HG03103 (cell line): ENCODE measurements around the gene SLC13A4.
"Not testable (repeated sequence)": the region's sequence is repeated elsewhere in the genome, so short reads cannot be mapped to it uniquely, and the experiment has no call there.

Experiments used
- ATAC-seq: cut with Tn5 transposase; IDR thresholded peaks from one replicate; pipeline ENCODE4 v1.9.1; 2021; ENCODE audit warnings: low read depth; ENCODE audit not compliant: unreplicated experiment

The SLC13A4 gene

DNA sequence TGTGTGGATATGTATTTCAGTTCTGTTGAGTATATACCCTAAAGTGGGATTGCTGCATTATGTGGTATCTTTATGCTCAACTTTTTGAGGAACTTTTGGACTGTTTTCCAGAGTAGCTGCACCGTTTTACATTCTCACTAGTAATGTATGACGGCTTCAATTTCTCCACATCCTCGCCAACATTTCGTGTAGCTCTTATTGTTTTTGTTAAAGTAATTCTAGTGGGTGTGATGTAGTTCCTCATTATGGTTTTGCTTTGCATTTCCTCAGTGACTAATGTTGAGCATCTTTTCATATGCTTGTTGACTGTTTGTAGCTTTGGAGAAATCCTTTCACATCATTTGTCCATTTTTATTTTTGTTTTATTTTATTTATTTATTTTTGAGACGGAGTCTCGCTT, 61.1 kb downstream of the SLC13A4 start:
- ATAC-seq = no peak

DNA sequence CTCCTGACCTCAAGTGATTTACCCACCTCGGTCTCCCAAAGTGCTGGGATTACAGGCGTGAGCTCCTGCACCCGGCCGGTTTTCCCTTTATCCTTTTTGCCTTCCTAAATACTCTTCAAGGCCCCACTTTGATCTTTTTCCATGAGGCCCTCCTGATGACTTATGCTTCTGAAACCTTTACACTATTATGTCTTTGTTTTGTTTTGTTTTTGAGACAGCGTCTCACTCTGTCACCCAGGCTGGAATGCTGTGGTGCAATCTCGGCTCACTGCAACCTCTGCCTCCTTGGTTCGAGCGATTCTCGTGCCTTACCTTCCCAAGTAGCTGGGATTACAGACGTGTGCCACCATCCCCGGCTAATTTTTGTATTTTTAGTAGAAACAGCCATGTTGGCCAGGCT, 61.8 kb downstream of the SLC13A4 start:
- ATAC-seq = no peak

DNA sequence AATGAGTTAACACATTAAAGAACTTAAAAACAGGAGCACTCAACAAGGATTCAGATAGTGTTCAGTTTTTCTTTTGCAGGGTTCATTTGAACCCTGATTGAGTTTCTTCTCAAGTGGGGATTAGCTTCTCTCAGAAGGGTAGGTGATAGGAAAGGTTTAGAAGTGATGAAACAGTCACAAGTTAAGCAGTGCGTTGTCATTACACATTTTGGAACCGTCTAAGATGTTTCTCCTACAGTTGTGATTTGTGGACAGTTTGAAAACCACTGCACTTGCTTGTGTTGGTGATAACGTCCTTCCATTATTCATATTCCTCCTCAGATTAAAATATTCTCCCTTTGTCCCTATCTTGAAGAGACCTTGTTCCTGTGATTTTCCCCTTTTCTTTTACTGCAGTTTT, 62.9 kb downstream of the SLC13A4 start:
- ATAC-seq = no peak

DNA sequence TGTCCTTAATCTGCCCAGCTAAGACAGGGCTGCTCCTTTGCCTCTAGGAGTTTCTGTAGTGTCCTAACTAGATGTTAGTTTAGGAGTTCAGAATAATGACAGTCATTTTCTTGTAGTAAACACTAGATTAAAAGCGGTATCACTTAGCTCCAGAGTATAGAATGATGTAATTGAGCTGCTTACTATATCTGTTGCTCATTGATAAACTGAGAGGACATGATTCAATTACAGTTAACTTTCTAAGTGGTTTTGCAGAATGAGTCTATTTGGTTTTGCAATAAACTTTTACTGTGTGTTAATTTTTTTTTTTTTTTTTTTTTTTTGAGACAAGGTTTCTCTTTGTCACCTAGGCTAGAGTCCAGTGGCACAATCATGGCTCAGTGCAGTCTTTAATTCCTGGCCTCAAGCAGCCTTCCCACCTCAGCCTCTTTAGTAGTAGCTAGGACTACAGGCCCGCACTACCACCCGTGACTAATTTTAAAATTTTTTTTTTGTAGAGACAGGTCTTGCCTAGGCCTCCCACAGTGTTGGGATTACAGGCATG, 63.9 kb downstream of the SLC13A4 start:
- no peak for ATAC-seq

DNA sequence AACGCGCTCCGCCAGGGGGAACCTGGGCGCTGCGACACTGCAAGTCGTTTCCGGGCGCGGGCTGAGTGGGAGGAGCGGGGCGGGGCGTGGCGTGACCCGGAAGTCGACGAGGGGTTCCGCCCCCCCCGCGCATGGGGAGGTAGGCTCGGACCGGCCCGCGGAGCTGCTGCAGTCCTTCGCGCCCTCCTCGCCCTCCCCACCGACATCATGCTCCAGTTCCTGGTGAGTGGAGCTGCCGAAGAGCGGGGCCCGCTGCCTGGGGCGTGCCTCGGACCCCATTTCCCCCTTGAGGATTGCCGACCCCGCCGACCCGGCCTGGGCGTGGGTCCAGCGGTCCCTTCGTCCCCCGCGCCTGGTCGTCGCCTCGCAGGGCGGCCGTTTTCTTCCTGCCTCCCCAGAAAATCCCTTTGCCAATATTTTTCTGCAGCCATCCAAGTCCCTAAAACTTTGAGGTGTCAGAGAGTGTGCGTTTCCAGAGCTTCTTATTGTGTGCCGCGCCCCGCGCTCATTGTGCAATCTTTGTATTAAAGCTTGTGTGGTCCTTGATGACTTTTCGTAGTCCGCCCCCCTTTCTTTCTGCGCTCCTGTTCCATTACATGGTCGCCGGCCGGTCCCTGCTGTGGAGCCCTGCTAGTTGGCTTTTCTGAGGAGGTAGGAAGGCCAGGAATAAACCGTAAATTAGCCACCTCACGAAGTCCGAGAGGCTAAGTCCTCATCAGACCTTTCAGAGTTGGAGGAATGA, 65.4 kb downstream of the SLC13A4 start, which contains the start of gene STMP1:
Gene STMP1, plus strand, starts transcription at position 142 of the 742 bp plus-strand sequence.
- ATAC-seq = peak; percentile 91

DNA sequence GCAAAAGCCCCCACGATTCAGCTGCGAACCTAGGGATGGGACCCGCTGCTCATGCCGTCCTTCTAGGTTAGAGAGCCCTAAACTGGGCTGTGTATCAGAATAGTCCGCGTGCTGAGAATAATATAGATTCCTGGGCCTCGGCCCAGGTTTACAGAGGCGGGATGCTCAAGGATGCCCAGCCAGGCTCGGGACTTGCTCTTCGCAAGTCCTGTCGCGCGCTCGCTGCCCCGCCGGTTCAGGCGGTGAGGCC, 65.9 kb downstream of the SLC13A4 start:
- peak; percentile 22 for ATAC-seq

DNA sequence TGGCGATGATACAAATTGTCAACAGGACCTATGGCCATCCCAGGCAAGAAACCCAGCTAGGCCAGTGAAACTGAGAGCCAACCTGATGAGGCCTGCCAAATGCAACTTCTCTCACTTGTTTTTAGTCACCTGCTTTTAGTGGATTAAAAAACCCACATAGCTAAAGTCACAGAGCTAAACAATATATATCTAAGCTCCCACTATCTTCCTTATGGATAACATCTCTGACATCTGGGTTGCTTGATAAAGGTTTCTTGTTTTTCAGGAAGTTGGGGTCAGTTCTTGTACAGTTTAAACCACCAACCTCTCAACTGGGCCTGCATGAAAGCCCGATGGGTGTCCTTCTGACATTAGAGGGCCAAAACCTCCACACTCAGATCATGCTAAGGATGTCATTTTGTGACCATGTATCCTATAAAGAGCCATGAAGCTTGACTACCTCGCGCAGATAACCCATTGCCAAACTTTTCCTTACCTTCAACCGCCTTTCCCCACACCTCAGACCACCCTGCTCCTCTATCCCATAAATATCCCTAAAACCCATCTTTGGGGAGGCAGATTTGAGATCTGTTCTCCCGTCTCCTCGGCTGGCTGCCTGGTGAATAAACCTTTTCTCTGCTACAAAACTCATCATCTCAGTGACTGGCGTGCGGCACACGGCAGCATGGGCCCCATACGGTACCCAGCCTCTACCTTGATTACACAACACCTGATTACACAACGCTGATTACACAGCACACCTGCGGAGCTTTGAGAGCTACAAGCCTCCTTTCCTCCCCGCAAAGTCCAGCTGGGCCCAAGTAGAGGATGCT, 66.5 kb downstream of the SLC13A4 start:
- peak; percentile 0 for ATAC-seq

DNA sequence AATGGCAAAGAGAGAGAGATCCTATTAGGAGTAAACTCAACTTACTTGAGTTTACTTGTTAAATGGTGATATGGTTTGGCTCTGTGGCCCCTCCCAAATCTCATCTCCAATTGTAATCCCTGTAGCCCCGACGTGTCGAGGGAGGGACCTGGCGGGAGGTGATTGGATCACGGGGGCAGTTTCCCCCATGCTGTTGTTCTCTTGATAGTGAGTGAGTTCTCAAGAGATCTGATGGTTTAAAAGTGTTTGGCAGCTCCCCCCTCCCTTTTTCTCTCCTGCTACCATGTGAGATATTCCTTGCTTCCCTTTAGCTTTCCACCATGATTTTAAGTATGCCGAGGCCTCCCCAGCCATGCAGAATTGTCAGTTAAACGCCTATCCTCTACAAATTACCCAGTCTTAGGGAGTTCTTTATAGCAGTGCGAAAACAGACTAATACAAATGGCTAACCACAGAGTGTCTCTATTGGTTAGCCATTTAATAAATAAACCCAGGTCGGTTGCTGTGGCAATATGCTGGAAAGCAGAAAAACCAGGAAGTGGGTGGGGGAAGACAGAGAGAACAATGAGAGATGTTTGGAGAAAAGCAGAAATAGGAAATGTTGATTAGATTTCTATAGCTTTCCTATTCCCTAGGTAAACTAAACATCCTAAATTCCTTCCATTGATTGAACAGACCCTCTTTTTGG, 68.7 kb downstream of the SLC13A4 start:
- no peak for ATAC-seq

DNA sequence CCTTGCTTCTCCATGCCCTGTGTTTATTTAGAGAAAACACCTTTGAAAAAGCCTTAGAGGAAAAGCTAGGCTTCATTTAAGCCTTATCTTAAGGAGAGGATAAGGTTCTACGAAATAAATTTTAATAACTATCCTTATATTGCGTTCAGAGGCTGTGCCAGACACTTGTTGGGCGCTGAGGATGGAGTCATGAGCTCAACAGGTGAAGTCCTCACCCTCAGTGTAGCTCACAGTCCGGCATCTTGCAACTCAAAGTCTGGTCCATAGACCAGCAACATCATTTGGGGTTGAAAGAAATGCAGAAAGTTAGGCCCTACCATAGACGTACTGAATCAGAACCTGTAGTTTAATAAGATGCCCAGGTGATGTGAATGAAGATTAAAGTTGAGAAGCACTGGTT, 69.4 kb downstream of the SLC13A4 start:
- ATAC-seq = no peak

DNA sequence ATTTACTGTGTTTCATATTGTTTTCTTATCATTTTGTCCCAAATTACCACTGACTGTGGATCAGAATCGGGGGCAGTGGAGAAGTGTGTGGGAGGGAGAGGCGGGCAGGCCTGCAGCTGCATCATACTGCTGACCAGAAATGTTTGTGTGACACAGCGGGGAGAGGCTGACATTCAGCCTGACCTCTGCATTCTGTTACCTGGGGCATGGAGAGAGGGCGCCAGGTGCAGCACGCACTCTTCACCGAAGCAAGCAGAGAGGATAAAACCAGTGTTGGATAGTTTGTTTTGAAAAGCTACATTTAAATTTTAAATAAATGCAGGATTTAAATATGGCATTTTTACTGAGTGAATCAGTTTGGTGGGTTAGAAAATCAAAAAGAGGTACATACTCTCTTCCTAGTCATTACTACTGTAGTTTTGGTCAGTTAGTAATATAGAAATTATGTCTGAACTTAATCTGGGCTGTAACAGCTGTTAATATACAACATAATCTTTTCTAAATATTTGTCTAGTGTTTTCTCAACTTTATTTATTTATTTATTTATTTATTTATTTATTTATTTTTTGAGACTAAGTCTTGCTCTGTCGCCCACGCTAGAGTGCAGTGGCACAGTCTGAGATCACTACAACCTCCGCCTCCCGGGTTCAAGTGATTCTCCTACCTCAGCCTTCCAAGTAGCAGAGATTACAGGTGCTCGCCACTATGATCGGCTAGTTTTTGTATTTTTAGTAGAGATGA, 74.5 kb downstream of the SLC13A4 start:
- no peak for ATAC-seq

DNA sequence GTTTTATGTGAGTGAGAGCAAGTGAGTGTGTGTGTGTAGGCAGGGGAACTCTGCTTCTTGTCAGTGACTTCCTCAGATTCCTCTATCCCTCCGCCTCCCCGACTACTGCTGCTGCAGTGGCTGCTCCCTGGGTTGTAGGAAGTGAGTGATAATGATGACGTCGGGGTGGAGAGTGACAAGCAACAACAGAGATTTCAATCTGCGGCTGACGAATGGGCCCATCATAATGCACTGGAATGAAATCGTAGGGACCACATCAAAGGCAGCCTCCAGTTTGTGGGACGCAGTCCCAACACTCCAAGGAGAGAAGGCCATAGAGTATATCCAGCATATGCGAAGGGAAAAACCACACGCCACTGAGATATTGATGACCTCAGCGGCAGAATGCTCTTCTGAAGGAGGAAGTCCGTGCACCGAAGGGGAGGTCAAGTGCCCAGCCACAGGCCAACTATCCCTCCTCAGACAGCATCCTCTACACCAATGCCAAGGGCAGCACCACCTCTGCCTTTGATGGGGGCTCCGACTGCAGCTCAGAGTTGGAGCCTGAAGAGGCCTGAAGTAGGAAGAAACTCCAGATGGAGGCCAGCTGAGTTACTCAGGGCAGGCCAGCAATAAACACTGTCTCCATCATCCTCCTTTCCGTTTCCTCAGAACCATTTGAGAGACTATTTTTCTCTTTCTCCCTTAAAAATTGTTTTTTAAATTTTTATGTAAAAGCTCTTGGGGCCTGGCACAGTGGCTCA, 77.0 kb downstream of the SLC13A4 start:
- ATAC-seq = no peak

DNA sequence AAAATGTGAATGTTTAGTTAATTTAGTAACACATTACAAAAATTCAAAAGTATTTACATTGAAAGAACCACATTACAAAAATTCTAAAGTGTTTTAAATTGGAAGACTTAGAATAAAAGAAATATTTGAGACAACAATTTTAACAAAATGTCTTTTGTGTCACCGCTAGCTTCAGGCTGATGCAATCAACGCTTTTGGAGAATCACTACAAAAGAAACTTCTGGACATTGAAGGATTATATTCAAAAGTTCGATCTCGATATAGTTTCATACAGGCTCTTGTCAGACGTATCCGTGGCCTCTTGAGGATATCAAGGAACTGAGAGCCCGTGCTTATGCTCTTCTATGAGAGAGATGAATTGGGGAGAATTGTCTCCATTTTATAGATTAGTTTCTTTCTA, 79.8 kb downstream of the SLC13A4 start:
- ATAC-seq = no peak

DNA sequence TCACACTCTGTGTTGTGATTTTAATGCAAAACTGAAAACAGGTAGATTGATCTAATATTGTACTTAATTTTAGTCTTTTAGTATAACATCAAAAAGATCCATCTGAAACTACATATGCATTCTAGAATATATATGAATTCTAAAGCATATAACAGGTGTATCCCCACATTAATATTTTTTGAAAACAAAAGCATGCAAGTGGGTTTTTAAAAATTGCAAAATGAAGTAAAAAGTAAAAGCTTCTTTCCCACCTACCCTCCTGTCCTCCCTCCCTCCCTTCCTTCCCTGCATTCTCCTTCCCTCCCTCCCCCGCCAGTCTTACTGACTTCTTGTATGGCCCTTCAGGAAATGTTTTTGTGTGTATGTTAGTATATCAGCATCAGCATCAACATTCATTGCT, 80.2 kb downstream of the SLC13A4 start:
- ATAC-seq = no peak

DNA sequence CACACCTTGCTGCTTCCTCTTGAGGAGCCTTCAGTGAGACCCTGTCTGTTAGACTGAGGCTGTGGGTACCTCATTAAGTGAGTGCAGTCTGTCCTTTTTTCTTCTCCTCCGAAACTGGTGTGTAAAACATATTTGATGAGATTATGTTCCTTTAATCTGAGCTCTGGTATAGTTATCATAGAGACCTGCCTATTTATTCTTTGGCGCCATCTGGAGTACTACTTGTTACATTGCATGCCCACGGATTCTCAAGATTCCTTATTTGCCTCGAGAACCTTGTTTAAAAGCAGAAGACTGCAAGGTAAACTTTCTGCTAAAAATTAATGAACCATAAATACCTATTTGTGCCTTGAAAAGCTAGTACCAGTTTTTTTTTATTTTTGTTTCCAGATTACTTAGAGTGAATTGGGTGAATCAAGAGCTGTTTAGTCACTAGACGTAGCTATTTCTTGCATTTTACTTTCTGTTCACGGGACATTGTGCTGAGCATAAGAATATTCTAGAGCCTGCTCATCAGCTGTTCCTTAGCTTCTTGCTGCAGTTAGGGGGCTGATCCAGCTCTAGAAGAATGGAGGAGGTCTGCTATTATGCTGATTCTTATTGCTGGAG, 82.6 kb downstream of the SLC13A4 start:
- no peak for ATAC-seq

DNA sequence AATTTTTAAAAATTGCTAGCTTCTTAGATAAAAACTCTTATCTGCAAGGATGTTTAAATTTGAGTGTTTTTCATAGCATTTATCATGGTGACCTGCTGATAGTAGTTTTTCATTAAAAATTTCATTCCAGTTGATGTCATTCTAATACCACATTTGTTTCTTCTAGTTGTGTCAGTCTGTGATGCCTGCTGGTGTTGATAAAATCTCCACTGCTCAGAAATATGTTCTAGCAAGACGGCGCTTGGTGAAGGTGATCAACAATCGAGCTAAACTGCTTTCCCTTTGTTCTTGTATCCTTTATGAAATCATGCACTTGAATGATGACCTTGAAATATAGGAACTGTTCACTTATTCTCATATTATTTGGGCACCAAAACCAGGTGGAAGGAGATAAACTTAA, 83.3 kb downstream of the SLC13A4 start:
- ATAC-seq = no peak

DNA sequence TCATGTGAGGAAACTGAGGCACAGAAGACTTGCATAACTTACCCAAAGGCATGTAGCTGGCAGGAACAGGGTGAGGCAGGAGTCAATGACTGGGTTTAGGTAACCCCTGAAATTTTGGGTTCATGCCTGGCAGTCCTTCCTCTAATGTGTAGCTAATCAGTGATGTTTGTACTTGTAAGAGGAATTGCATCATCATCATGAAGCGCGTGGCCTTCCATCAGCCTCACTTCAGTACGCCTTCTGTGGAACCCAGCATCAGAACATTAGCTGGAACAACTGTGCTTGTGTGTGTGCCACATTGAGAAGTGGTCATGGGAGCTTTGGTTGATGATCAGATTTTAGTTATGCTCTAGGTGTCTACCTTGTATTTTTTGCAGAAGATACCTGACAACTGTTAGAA, 83.8 kb downstream of the SLC13A4 start:
- no peak for ATAC-seq

DNA sequence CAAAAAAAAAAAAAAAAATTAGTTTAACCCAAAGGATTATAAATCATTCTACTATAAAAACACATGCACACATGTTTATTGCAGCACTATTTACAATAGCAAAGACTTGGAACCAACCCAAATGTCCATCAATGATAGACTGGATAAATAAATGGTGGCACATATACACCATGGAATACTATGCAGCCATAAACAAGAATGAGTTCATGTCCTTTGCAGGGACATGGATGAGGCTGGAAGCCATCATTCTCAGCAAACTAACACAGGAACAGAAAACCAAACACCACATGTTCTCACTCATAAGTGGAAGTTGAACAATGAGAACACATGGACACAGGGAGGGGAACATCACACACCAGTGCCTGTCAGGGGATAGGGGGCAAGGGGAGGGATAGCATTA, 88.3 kb downstream of the SLC13A4 start:
- not testable (repeated sequence) for ATAC-seq

DNA sequence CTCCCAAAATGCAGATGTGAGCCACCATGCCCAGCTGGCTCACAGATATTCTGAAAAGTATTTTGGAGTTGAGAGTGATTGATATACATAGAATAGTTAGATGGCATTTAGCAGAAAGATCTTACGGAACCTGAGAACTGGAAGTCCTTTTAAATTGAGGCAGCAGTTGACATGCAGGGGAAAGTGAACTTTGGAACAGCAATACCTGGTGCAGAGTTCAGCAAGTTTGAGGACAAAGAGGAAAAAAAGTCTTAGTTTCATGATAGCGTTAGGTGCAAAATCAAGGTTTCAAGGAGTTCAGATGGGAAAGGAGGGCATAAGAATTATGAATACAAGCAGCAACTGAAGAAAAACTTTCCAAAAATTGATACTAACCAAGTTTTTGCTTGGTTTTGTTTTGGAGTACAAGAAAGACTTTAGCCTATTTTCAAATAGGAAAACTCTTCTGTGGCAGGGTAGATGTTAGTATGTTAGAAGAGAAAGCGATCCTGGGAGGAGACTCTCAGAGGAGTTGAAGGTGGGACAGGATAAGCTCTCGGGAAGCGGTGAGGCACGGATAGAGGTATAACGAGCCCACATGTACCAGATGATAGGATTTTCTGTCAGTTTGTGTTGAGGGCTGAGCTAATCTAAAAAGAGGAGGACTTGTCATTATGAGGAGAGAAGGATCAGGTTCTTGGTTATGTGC, 93.7 kb downstream of the SLC13A4 start:
- ATAC-seq = no peak
